Measurements from ENCODE around the gene HSPBAP1.

HSPBAP1 gene

DNA sequence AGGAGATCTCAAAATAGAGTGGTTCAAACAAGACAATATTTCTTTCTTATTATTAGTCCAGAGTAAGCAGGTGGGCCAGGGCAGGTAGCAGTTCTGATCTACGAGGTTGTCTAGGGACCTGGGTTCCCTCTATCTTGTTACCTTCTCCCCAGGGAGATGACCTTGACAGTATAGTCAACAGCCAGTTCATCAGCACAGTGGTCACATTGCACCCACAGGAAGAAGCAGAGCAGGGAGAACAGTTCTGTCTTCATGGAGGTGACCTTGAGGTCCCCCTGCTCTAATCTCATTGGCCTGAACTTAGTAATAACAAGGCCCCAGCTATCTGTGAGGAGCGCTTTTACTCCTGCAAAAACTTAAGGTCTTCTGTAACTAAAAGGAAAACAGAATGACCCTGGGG lies 23.0 kb upstream of the HSPBAP1 start:
- DNase-seq (ENCODE audit: low read depth): no peak
- no peak overlapping the region for H3K4me3 ChIP-seq (ENCODE audit: low read depth, low read length)
- TF ChIP-seq, protein P1, sequence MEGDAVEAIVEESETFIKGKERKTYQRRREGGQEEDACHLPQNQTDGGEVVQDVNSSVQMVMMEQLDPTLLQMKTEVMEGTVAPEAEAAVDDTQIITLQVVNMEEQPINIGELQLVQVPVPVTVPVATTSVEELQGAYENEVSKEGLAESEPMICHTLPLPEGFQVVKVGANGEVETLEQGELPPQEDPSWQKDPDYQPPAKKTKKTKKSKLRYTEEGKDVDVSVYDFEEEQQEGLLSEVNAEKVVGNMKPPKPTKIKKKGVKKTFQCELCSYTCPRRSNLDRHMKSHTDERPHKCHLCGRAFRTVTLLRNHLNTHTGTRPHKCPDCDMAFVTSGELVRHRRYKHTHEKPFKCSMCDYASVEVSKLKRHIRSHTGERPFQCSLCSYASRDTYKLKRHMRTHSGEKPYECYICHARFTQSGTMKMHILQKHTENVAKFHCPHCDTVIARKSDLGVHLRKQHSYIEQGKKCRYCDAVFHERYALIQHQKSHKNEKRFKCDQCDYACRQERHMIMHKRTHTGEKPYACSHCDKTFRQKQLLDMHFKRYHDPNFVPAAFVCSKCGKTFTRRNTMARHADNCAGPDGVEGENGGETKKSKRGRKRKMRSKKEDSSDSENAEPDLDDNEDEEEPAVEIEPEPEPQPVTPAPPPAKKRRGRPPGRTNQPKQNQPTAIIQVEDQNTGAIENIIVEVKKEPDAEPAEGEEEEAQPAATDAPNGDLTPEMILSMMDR (IDR thresholded peaks at IDR 0.05; ENCODE audit: insufficient read depth, low read depth, low read length, missing control alignments): no peak

DNA sequence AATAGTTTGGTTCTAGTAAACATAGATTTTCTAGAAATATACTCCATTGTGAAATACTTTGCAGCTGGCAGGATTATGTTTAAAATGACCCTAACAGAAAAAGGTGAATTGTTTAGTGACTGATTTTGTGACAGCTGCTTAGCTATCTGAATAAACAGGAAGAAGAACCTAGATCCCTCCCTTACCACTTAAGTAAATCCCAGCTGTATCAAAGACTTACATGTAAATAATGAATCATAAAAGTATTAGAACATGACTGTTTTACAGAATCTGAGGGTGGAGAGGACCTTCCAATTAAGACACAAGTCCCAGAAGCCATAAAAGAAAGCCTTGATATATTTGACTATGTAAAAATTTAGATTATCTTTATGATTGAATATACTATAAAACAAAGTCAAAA lies 17.1 kb upstream of the HSPBAP1 start:
- no peak for DNase-seq (ENCODE audit: low read depth)
- H3K4me3 ChIP-seq (ENCODE audit: low read depth, low read length): no peak overlapping the region
- TF ChIP-seq, protein P1 (IDR thresholded peaks at IDR 0.05; ENCODE audit: insufficient read depth, low read depth, low read length, missing control alignments): no peak

DNA sequence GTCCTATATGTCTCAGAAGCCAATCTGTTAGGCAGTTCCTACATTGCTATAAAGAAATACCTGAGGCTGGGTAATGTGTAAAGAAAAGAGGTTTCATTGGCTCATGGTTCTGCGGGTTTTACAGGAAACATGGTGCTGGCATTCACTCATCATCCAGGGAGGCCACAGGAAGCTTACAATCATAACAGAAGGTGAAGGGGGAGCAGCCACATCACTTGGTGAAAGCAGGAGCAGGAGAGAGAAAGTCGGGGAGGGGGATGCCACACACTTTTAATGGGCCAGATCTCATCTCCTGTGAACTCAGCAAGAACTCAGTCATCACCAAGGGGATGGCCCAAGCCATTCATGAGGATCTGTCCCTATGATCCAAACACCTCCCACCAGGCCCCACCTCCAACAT lies 10.3 kb upstream of the HSPBAP1 start:
- no peak for DNase-seq (ENCODE audit: low read depth)
- H3K4me3 ChIP-seq (ENCODE audit: low read depth, low read length): no peak overlapping the region
- TF ChIP-seq, protein P1 (IDR thresholded peaks at IDR 0.05; ENCODE audit: insufficient read depth, low read depth, low read length, missing control alignments): no peak

DNA sequence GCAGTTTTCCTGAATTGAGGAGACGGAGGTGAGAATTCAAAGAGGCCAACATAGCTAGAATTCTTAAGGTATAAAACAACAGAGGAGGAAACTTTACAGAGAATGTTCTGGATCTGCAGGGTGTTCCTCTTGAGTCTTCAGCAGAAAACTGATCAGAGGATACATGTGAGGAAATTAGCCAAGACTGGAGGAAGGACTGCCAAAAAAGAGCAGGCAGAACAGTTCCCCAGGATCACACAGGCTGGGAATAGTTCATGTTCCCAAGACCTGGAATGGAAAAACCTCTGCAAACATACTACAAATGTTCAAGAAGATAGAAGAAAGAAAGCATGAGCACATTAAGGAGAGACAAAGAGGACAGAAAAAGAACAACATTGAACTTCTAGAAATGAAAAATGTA lies 8.7 kb upstream of the HSPBAP1 start:
- TF ChIP-seq, protein P1 (IDR thresholded peaks at IDR 0.05; ENCODE audit: insufficient read depth, low read depth, low read length, missing control alignments): no peak
- H3K4me3 ChIP-seq (ENCODE audit: low read depth, low read length): no peak overlapping the region
- DNase-seq (ENCODE audit: low read depth): no peak

DNA sequence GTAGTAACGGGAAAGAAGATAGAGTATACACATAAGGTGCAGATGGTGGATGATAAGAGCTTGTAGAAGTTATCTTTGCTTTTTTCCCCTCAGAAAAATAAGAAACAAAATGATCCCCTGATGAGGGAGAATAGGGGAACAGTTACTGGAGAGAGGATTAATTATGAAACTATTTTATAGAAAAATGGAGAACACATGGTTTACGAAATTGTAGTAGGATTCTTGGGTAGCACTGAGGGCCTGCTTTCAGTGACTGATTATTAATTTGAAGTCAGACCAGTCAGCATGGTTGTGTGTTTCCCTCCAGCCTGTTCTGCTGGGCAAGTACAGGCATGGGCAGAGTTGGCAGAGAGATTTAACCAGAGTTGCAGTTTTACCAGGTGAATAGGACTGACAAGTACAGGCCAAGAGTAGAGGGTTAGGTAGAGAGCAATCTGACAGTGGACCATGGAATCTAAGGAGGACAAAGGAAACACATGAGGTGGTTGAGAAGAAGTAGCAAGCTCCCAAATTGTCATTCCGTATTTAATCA lies 7.1 kb upstream of the HSPBAP1 start:
- TF ChIP-seq, protein P1 (IDR thresholded peaks at IDR 0.05; ENCODE audit: insufficient read depth, low read depth, low read length, missing control alignments): no peak
- no peak for DNase-seq (ENCODE audit: low read depth)
- no peak overlapping the region for H3K4me3 ChIP-seq (ENCODE audit: low read depth, low read length)

DNA sequence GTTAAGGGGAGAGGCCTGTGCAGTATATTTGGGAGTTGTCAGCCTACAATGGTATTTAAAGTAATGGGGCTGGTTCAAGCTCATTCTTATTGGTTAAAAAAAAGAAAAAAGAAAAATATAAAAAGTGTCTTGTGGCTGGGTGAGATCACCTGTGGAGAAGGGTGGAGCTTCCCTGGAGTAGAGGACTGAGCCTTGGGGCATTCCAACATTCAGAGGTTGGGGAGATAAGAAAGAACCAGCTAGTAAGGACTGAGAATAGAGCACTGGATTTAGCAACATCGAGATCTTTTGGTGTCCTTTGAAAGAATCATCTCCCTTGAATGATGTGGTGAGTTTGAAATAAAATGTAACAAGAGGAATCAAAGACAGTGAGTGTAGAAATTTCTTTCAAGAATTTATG lies 6.4 kb upstream of the HSPBAP1 start:
- TF ChIP-seq, protein P1 (IDR thresholded peaks at IDR 0.05; ENCODE audit: insufficient read depth, low read depth, low read length, missing control alignments): no peak
- no peak for DNase-seq (ENCODE audit: low read depth)

DNA sequence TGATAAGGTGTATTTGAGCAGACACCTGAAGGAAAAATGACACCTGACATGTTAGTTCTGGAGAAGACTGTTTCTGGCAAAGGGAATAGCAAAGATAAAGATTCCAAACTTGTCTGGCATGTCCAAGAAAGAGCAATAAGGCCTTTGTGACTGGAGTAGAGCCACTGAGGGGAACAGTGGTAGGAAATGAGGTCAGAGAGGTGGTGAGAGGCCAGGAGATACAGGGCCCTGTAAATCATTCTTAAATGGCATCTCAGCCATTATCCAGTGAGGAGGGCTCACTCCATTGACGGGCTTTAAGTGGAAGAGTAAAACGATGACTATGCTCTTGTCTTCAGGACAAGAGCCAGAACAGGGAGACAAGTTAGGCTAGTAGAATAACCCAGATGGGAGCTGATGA lies 5.7 kb upstream of the HSPBAP1 start:
- DNase-seq (ENCODE audit: low read depth): no peak
- no peak overlapping the region for H3K4me3 ChIP-seq (ENCODE audit: low read depth, low read length)
- TF ChIP-seq, protein P1 (IDR thresholded peaks at IDR 0.05; ENCODE audit: insufficient read depth, low read depth, low read length, missing control alignments): no peak

More for the DNA sequence above, 6.4 kb upstream of the HSPBAP1 start:
- no peak overlapping the region for H3K4me3 ChIP-seq (ENCODE audit: low read depth, low read length)
